B cell (primary cell): ENCODE measurements around the gene TMEM132D.

Experiments used
- EZH2 ChIP-seq: IDR thresholded peaks from 2 replicates; pipeline ENCODE4 v1.6.1; 2012; ENCODE audit warnings: borderline replicate concordance, low read depth, mild to moderate bottlenecking, moderate library complexity, low read length; ENCODE audit not compliant: insufficient read depth, poor library complexity, severe bottlenecking
- TF ChIP-seq, protein P1 (sequence below): fragments of 200-600 bp; IDR thresholded peaks from one replicate; pipeline ENCODE4 v1.8.0; 2022; ENCODE audit warnings: antibody characterized with exemption, mild to moderate bottlenecking

GRCh38 chr12:129428240-129428936 lies 475.4 kb downstream of the TMEM132D start:
- TF ChIP-seq EZH2: no peak
- TF ChIP-seq, protein P1, sequence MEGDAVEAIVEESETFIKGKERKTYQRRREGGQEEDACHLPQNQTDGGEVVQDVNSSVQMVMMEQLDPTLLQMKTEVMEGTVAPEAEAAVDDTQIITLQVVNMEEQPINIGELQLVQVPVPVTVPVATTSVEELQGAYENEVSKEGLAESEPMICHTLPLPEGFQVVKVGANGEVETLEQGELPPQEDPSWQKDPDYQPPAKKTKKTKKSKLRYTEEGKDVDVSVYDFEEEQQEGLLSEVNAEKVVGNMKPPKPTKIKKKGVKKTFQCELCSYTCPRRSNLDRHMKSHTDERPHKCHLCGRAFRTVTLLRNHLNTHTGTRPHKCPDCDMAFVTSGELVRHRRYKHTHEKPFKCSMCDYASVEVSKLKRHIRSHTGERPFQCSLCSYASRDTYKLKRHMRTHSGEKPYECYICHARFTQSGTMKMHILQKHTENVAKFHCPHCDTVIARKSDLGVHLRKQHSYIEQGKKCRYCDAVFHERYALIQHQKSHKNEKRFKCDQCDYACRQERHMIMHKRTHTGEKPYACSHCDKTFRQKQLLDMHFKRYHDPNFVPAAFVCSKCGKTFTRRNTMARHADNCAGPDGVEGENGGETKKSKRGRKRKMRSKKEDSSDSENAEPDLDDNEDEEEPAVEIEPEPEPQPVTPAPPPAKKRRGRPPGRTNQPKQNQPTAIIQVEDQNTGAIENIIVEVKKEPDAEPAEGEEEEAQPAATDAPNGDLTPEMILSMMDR: no peak
